Osteocyte (in vitro differentiated cells): ENCODE data around the gene MEG3. TPM values are rescaled to one million over a fixed set of nuclear protein-coding genes. Genes with fewer than 3 reads are reported as not detected.

Experiments
- DNase-seq: peaks from one replicate; pipeline ENCODE4 v3.0.0; 2021; ENCODE audit warnings: mixed read lengths; ENCODE audit not compliant: unreplicated experiment; ENCODE audit errors: extremely low spot score
- H3K27ac Mint-ChIP-seq: one replicate; pipeline ENCODE4 v1.8.0; 2021; ENCODE audit warnings: mild to moderate bottlenecking, mixed read lengths; ENCODE audit not compliant: unreplicated experiment
- H3K27me3 Mint-ChIP-seq: one replicate; pipeline ENCODE4 v1.8.0; 2021; ENCODE audit warnings: mixed read lengths; ENCODE audit not compliant: unreplicated experiment
- H3K36me3 Mint-ChIP-seq: one replicate; pipeline ENCODE4 v1.8.0; 2021; ENCODE audit warnings: mixed read lengths; ENCODE audit not compliant: unreplicated experiment
- H3K4me1 Mint-ChIP-seq: one replicate; pipeline ENCODE4 v1.8.0; 2021; ENCODE audit warnings: mixed read lengths; ENCODE audit not compliant: unreplicated experiment
- H3K4me3 Mint-ChIP-seq: one replicate; pipeline ENCODE4 v1.8.0; 2021; ENCODE audit warnings: mild to moderate bottlenecking, moderate library complexity, mixed read lengths; ENCODE audit not compliant: unreplicated experiment
- H3K9me3 Mint-ChIP-seq: one replicate; pipeline ENCODE4 v1.8.0; 2021; ENCODE audit warnings: mixed read lengths; ENCODE audit not compliant: unreplicated experiment
- total RNA-seq: library from RNA; stranded (reverse); gene quantifications from 2 replicates; pipeline ENCODE4 v1.2.1, GENCODE V29; 2021
- TF ChIP-seq, protein P1 (sequence below): fragments of 200-600 bp; sonication (generic); IDR thresholded peaks from 2 replicates; pipeline ENCODE4 v1.5.0; 2021; ENCODE audit warnings: antibody characterized with exemption, mild to moderate bottlenecking, moderate library complexity

MEG3 gene
- total RNA-seq, 1 donor from 2014 or later, result not detected

DNA sequence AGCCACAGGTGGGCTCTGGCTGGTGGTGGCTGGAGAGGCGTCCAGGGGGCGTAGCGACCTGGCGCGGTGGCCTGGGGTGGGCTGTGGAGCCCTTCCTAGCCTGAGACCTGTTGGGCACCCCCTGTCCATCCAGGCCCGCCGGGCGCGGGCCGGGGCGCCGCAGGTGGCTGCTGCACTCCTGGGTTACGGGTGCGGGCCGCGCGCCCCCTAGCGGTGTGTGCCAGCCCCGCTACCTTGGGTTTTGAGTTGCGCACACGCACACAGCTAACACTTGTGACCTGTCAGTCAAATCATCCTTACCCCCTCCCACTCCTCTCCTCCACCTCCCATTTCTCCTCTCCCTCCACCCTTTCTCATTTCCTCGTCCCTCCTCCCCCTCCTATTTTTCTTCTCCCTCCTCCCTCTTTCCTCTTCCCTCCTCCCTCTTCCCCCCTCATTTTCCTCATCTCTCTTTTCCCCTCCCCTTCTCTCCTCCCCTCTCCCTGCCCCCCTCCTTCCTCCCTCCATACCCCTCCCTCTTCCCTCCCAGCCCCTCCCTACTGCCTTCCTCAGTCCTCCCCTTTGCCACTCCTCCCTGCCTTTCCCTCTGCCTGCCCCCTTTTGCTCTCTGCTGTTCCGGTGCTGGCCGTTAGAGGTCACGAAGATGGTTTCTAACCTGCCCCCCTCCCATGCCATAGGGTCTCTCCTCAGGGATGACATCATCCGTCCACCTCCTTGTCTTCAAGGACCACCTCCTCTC is 2.3 kb downstream of the MEG3 start:
- peaks cover 10% of the 10 kb centered on the region for H3K27me3 Mint-ChIP-seq
- H3K9me3 Mint-ChIP-seq, result no peaks in the 10 kb centered on the region
- TF ChIP-seq, protein P1, sequence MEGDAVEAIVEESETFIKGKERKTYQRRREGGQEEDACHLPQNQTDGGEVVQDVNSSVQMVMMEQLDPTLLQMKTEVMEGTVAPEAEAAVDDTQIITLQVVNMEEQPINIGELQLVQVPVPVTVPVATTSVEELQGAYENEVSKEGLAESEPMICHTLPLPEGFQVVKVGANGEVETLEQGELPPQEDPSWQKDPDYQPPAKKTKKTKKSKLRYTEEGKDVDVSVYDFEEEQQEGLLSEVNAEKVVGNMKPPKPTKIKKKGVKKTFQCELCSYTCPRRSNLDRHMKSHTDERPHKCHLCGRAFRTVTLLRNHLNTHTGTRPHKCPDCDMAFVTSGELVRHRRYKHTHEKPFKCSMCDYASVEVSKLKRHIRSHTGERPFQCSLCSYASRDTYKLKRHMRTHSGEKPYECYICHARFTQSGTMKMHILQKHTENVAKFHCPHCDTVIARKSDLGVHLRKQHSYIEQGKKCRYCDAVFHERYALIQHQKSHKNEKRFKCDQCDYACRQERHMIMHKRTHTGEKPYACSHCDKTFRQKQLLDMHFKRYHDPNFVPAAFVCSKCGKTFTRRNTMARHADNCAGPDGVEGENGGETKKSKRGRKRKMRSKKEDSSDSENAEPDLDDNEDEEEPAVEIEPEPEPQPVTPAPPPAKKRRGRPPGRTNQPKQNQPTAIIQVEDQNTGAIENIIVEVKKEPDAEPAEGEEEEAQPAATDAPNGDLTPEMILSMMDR, result no peak
- DNase-seq, result no peak
- H3K4me1 Mint-ChIP-seq, result peaks cover 4% of the 10 kb centered on the region
- H3K36me3 Mint-ChIP-seq, result no peaks in the 10 kb centered on the region
- no peak overlapping the region for H3K27ac Mint-ChIP-seq
- H3K4me3 Mint-ChIP-seq, result no peak overlapping the region

DNA sequence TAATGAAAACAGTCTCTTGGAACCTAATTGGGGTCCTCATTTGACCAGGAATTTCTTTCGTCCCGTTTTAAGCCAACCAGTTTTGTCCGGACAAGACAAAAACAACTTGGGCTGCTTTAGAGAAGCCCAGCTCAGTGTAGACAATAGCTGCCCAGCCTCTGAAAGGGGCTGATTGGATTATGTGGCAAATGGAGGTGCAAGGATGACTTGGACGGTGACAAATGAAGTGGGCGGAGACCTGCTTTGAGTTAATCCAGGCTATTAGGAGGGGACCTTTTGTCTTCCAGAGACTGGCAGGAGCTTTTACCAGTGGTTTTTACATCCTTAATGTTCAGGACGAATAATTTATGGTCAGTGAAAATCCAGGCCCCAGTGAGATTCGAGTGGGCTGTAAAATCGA is 4.8 kb downstream of the MEG3 start:
- TF ChIP-seq, protein P1, result no peak
- Mint-ChIP-seq H3K36me3 (no peaks in the 10 kb centered on the region), H3K9me3 (no peaks in the 10 kb centered on the region), H3K27ac (no peak overlapping the region), H3K4me1 (no peaks in the 10 kb centered on the region), H3K27me3 (peaks cover 15% of the 10 kb centered on the region), H3K4me3 (no peak overlapping the region)
- no peak for DNase-seq

DNA sequence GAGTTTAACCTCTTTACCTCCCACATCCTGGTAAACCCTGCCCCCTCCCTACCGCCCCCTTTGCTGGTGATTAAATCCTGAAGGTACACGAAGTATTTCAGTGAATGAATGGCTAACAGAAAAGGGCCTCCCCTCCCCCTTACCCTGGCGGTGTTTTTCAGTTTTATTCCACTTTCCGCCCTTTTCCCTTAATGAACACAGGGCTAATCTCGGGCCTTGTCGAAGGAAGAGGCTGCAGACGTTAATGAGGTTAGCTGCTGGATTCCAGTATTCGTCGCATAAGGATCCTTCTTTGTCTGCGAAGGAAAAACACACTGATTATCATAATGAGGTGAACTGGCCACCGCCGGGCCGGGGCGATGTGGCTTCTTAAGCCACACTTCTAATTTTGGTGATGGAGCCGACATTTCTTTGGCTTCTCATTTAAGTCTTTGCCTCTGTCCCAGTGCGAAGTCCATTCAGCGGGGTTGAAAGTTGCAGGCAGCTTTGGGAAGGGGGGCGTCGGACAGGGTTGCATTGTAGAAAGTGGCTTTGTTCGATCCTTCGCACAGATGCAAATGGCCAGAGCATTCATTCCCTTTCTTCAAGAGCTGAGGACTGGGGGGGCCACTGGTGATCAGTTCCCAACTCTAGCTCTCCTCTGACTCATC is 6.5 kb downstream of the MEG3 start:
- H3K4me1 Mint-ChIP-seq, result no peaks in the 10 kb centered on the region
- no peaks in the 10 kb centered on the region for H3K9me3 Mint-ChIP-seq
- no peak overlapping the region for H3K27ac Mint-ChIP-seq
- TF ChIP-seq, protein P1, result no peak
- DNase-seq, result no peak
- H3K27me3 Mint-ChIP-seq, result peaks cover 15% of the 10 kb centered on the region
- no peaks in the 10 kb centered on the region for H3K36me3 Mint-ChIP-seq
- no peak overlapping the region for H3K4me3 Mint-ChIP-seq

DNA sequence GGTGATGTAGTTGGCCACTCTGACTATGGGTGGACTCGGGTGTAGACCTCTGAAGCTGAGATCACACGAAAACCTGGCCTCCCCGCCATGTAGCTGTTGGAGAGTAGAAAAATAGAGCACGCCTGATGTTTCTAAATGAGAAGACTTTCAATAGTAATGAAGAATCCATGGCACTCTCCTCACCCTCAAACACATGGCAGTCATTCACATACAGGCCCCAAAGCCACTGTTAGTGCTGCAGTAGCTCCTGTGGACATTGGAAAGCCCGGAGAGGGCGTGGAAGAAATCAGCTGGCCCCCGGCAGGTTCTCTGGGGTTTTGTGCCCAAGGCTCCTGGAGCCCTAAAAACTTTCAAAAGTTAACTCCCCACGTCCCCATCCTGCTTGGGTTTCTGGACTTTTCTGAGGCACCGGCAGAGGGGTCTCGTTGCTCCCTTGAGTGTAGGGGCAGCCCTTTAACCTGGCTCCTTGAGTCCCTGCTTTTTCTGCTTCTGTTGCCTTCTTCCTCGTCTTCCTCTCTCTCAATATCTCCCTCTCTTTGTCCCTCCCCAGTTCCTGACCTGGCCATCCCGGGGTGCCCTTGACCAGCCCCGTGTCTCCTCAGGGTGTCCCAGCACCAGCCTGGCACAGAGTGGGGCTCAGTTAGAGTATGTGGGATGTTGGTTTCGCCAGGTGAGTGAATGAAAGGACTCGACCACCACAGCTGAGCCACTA is 8.3 kb downstream of the MEG3 start:
- Mint-ChIP-seq H3K27ac (no peak overlapping the region), H3K4me3 (no peak overlapping the region), H3K27me3 (peaks cover 15% of the 10 kb centered on the region), H3K9me3 (no peaks in the 10 kb centered on the region), H3K4me1 (peaks cover 2% of the 10 kb centered on the region), H3K36me3 (no peaks in the 10 kb centered on the region)
- DNase-seq, result no peak
- TF ChIP-seq, protein P1, result no peak
